SK-N-SH (cell line): ENCODE data around the gene EIF4E1B. TPM values are rescaled to one million over a fixed set of nuclear protein-coding genes. Genes with fewer than 3 reads are reported as not detected.

Experiments
- CTCF ChIA-PET: fragments of 300-600, 350-600 bp; formaldehyde crosslinking; extraction: SDS; loops from one replicate; lab custom pipeline; 2021; lab: Yijun Ruan, JAX
- POLR2A ChIA-PET: fragments of 350-600 bp; sonication (Branson Sonifier 250); formaldehyde crosslinking; extraction: SDS; loops from one replicate; lab custom pipeline; 2020; ENCODE audit warnings: antibody characterized with exemption, inconsistent platforms; lab: Yijun Ruan, JAX
- DNase-seq: peaks from one replicate; pipeline ENCODE4 v3.0.0; 2012
- H2AFZ ChIP-seq: fragments of 200-600 bp; sonication (generic); 2 replicates; pipeline ENCODE4 v1.8.1; 2016; ENCODE audit warnings: antibody characterized with exemption, mild to moderate bottlenecking, low read depth
- H3F3A ChIP-seq: fragments of 200-600 bp; sonication (generic); replicated peaks from 2 replicates; pipeline ENCODE3; 2016; ENCODE audit warnings: antibody characterized with exemption, mild to moderate bottlenecking; ENCODE audit not compliant: insufficient read depth
- H3K27ac ChIP-seq, 2 experiments: fragments of 200-500 bp in 1 of 2; fragments of 200-600 bp in 1 of 2; sonication (Bioruptor generic) in 1 of 2; sonication (generic), shearing (Covaris generic) in 1 of 2; 2 replicates each; pipeline versions ENCODE4 v1.5.1 to v1.6.1; 2014 to 2016; ENCODE audit warnings: low read depth in 2 of 2, inconsistent platforms in 1 of 2, low read length in 1 of 2, mild to moderate bottlenecking in 1 of 2, mixed read lengths in 1 of 2
- H3K27me3 ChIP-seq: fragments of 200-600 bp; sonication (generic), shearing (Covaris generic); 2 replicates; pipeline ENCODE4 v1.6.1; 2016; ENCODE audit warnings: mixed run types; ENCODE audit not compliant: insufficient read depth
- H3K36me3 ChIP-seq, 2 experiments: fragments of 200-500 bp in 1 of 2; fragments of 200-600 bp in 1 of 2; sonication (Bioruptor generic) in 1 of 2; sonication (generic) in 1 of 2; replicated peaks in 1 of 2; 2 replicates each; pipeline versions ENCODE3 to v1.5.1; 2014 to 2016; ENCODE audit warnings: low read length in 1 of 2, mild to moderate bottlenecking in 1 of 2; ENCODE audit not compliant: insufficient read depth in 2 of 2, control insufficient read depth in 1 of 2
- H3K4me1 ChIP-seq, 2 experiments: fragments of 200-500 bp in 1 of 2; fragments of 200-600 bp in 1 of 2; sonication (Bioruptor generic) in 1 of 2; sonication (generic), shearing (Covaris generic) in 1 of 2; 2 replicates each; pipeline versions ENCODE4 v1.5.1 to v1.6.1; 2014 to 2016; ENCODE audit warnings: low read depth in 1 of 2, low read length in 1 of 2, mixed run types in 1 of 2; ENCODE audit not compliant: insufficient read depth in 2 of 2, control insufficient read depth in 1 of 2
- H3K4me2 ChIP-seq: fragments of 200-600 bp; sonication (generic), shearing (Covaris generic); 2 replicates; pipeline ENCODE4 v1.6.1; 2017; ENCODE audit warnings: mixed run types
- H3K4me3 ChIP-seq, 2 experiments: fragments of 200-500 bp in 1 of 2; fragments of 200-600 bp in 1 of 2; sonication (Bioruptor generic) in 1 of 2; sonication (generic), shearing (Covaris generic) in 1 of 2; 2 replicates each; pipeline versions ENCODE4 v1.5.1 to v1.8.1; 2014 to 2016; ENCODE audit warnings: low read depth in 2 of 2, inconsistent platforms in 1 of 2, low read length in 1 of 2, mild to moderate bottlenecking in 1 of 2, mixed read lengths in 1 of 2, moderate library complexity in 1 of 2
- H3K79me2 ChIP-seq: fragments of 200-600 bp; sonication (generic); 2 replicates; pipeline ENCODE4 v1.8.1; 2017; ENCODE audit warnings: mild to moderate bottlenecking; ENCODE audit not compliant: insufficient read depth
- H3K9ac ChIP-seq: fragments of 200-600 bp; sonication (generic); 2 replicates; pipeline ENCODE4 v1.6.1; 2017; ENCODE audit warnings: mixed run types
- H3K9me2 ChIP-seq: fragments of 200-600 bp; sonication (generic); 2 replicates; pipeline ENCODE4 v1.6.1; 2017; ENCODE audit warnings: mixed run types
- H3K9me3 ChIP-seq: fragments of 200-600 bp; sonication (generic); 2 replicates; pipeline ENCODE4 v1.6.1; 2017; ENCODE audit warnings: mixed run types, mild to moderate bottlenecking, moderate library complexity
- H4K20me1 ChIP-seq: fragments of 200-600 bp; sonication (generic); 2 replicates; pipeline ENCODE4 v1.6.1; 2017; ENCODE audit warnings: mild to moderate bottlenecking, mixed run types; ENCODE audit not compliant: insufficient read depth
- CHD2 ChIP-seq: fragments of 150-350 bp; IDR thresholded peaks from 2 replicates; pipeline ENCODE4 v1.6.1; 2018; ENCODE audit warnings: low read length; ENCODE audit not compliant: partially characterized antibody
- FOXJ3 ChIP-seq: sonication (generic); formaldehyde crosslinking; IDR thresholded peaks from 2 replicates; pipeline ENCODE4 v1.5.1; 2020; ENCODE audit warnings: mild to moderate bottlenecking, missing genetic modification reagents
- GABPA ChIP-seq: IDR thresholded peaks from 2 replicates; pipeline ENCODE4 v1.4.0; 2012; ENCODE audit warnings: low read depth, mild to moderate bottlenecking
- GATA2 ChIP-seq: sonication (generic); formaldehyde crosslinking; IDR thresholded peaks from 2 replicates; pipeline ENCODE4 v1.5.0; 2020; ENCODE audit warnings: mild to moderate bottlenecking, missing genetic modification reagents
- MEF2A ChIP-seq: IDR thresholded peaks from 2 replicates; pipeline ENCODE4 v1.4.0; 2012; ENCODE audit warnings: low read depth, borderline replicate concordance
- NFIC ChIP-seq: IDR thresholded peaks from 2 replicates; pipeline ENCODE4 v1.4.0; 2012; ENCODE audit warnings: borderline replicate concordance
- NRF1 ChIP-seq: IDR thresholded peaks from 2 replicates; pipeline ENCODE4 v1.6.1; 2012; ENCODE audit warnings: low read depth, mild to moderate bottlenecking, low read length
- PBX3 ChIP-seq: IDR thresholded peaks from 2 replicates; pipeline ENCODE4; 2012
- POLR2AphosphoS5 ChIP-seq: IDR thresholded peaks from 2 replicates; pipeline ENCODE4 v1.6.1; 2012; ENCODE audit warnings: low read depth, low read length
- RAD21 ChIP-seq: IDR thresholded peaks from 2 replicates; pipeline ENCODE4 v1.6.1; 2012; ENCODE audit warnings: mild to moderate bottlenecking, low read length
- TEAD4 ChIP-seq: IDR thresholded peaks from 2 replicates; pipeline ENCODE4 v1.4.0; 2012; ENCODE audit warnings: mild to moderate bottlenecking, borderline replicate concordance; ENCODE audit not compliant: insufficient read depth
- USF1 ChIP-seq: IDR thresholded peaks from 2 replicates; pipeline ENCODE4 v1.4.0; 2012; ENCODE audit warnings: low read depth, borderline replicate concordance
- ZBTB33 ChIP-seq: IDR thresholded peaks from 2 replicates; pipeline ENCODE4 v1.4.0; 2012; ENCODE audit warnings: low read depth, borderline replicate concordance
- whole genome bisulfite sequencing: methylation state at CpG from one replicate; pipeline ENCODE4 v1.1.6; 2017; ENCODE audit warnings: low lambda C conversion rate; 5-methylcytosine and 5-hydroxymethylcytosine counted together
- polyA plus RNA-seq, 3 experiments: library from polyadenylated mRNA; depleted of rRNA; stranded (reverse); fragments of >200 nt; gene quantifications; 2 replicates each; pipeline ENCODE4 v1.2.3, GENCODE V29; 2012
- TF ChIP-seq, protein P1 (sequence below): IDR thresholded peaks from 2 replicates; pipeline ENCODE4 v1.6.1; 2012; ENCODE audit warnings: mild to moderate bottlenecking, low read depth, low read length, moderate library complexity

EIF4E1B gene
- polyA plus RNA-seq, 1 of the 3 experiments (the other 2 are of a cell fraction), result not detected

DNA sequence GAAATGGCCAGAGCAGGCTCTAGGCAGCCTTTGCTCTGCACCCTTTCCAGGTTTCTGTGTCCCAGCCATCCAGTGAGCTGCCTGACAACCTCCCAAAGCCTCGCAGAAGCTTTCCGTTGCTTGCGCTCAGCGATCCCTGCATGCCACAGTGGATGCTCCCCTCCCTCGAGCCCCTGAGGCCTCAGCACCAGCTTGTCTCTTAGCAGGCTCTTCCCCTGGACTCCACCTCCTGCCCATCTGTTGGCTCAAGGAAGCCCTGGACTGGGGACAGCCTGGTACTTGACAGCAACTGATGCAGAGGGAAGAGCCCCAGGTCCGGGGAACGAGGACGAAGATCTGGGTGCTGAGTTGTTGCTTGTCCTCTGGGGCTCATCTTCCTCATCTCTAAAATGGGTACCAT is 40.0 kb downstream of the EIF4E1B start:
- H3K9ac ChIP-seq, result no peak overlapping the region
- H3K4me3 ChIP-seq, result no peak overlapping the region
- ChIA-PET CTCF (interaction anchor here (1.2 to 4.1 kb wide), 5 partner anchors 8 to 156 kb away, joined by 3 to 25 read pairs (median 6); no protein-coding TSS in a partner anchor), POLR2A (no interaction called here)
- H3K27me3 ChIP-seq, result peaks cover 12% of the 10 kb centered on the region; the same call in 1 of the 2 replicates
- no peak overlapping the region for H2AFZ ChIP-seq
- H3K36me3 ChIP-seq, result no peaks in the 10 kb centered on the region
- no peaks in the 10 kb centered on the region for H3K9me2 ChIP-seq
- H3K27ac ChIP-seq, result no peak overlapping the region
- 66% methylated on average over 8 of the region's 8 CpGs for WGBS
- no peaks in the 10 kb centered on the region for H4K20me1 ChIP-seq
- H3K4me1 ChIP-seq, result no peaks in the 10 kb centered on the region
- DNase-seq, result no peak
- H3F3A ChIP-seq, result no peaks in the 10 kb centered on the region
- H3K9me3 ChIP-seq, result no peaks in the 10 kb centered on the region
- TF ChIP-seq CHD2, result no peak
- no peak for TF ChIP-seq MEF2A
- no peak for TF ChIP-seq GABPA
- TF ChIP-seq POLR2AphosphoS5, result no peak
- TF ChIP-seq USF1, result no peak
- no peak for TF ChIP-seq RAD21
- no peak for TF ChIP-seq NFIC
- TF ChIP-seq NRF1, result no peak
- no peak for TF ChIP-seq GATA2 (CRISPR knock-in tag)
- TF ChIP-seq, protein P1, sequence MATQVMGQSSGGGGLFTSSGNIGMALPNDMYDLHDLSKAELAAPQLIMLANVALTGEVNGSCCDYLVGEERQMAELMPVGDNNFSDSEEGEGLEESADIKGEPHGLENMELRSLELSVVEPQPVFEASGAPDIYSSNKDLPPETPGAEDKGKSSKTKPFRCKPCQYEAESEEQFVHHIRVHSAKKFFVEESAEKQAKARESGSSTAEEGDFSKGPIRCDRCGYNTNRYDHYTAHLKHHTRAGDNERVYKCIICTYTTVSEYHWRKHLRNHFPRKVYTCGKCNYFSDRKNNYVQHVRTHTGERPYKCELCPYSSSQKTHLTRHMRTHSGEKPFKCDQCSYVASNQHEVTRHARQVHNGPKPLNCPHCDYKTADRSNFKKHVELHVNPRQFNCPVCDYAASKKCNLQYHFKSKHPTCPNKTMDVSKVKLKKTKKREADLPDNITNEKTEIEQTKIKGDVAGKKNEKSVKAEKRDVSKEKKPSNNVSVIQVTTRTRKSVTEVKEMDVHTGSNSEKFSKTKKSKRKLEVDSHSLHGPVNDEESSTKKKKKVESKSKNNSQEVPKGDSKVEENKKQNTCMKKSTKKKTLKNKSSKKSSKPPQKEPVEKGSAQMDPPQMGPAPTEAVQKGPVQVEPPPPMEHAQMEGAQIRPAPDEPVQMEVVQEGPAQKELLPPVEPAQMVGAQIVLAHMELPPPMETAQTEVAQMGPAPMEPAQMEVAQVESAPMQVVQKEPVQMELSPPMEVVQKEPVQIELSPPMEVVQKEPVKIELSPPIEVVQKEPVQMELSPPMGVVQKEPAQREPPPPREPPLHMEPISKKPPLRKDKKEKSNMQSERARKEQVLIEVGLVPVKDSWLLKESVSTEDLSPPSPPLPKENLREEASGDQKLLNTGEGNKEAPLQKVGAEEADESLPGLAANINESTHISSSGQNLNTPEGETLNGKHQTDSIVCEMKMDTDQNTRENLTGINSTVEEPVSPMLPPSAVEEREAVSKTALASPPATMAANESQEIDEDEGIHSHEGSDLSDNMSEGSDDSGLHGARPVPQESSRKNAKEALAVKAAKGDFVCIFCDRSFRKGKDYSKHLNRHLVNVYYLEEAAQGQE, result no peak
- TF ChIP-seq ZBTB33, result no peak
- no peak for TF ChIP-seq TEAD4
- no peak for TF ChIP-seq FOXJ3 (CRISPR knock-in tag)
- TF ChIP-seq PBX3, result no peak
- H3K4me2 ChIP-seq, result no peak overlapping the region
- no peaks in the 10 kb centered on the region for H3K79me2 ChIP-seq
